ENCODE results near the gene FADD. TPM values are rescaled to one million over a fixed set of nuclear protein-coding genes. Genes with fewer than 3 reads are reported as not detected.

The FADD gene
- total RNA-seq, 1 donor from 2014 or later: 43.0 TPM

DNA sequence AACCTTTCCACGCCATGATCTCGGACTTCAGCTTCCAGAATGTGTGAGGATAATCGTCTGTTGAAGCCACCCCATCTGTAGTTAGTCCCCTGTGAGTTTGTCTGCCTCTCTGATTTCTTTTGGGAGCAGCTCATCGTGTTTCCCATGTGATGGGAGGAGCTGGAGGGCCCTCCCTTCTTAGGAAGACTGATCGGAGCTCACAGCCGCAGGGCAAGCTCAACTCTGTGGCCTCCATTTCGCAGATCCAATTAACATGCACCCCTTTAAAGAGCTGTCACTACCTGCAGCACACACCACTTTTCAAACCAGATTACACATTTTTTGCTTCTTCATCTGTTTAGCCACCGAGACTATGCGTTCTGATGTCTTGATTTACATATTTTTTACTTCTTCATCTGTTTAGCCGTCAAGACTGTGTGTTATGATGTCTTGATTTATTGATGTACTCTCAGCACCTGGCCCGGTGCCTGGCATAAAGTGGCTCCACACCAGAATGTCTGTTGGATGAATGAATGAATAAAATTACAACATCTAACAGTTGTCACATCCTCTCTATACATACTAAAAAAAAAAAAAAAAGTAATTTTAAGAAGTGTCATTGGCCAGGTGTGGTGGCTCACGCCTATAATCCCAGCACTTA is 52.5 kb downstream of the FADD start:
- Mint-ChIP-seq H3K9me3 (no peaks in the 10 kb centered on the region), H3K4me3 (ENCODE audit: low read depth) (no peak overlapping the region), H3K27ac (no peak overlapping the region), H3K4me1 (ENCODE audit: low read depth) (no peaks in the 10 kb centered on the region), H3K36me3 (ENCODE audit: low read depth) (no peaks in the 10 kb centered on the region), H3K27me3 (ENCODE audit: low read depth) (no peaks in the 10 kb centered on the region)
- intact Hi-C loops (cut with micrococcal nuclease): no loop called here
- DNase-seq (ENCODE audit: low spot score): no peak

Other genes with a start within 250 kb of the FADD start
- not detected in 2 replicates for gene ANO1, start 125.0 kb upstream of the FADD start, total RNA-seq
- gene PPFIA1, start 67.4 kb downstream of the FADD start, total RNA-seq: 47.1 and 47.4 TPM in 2 replicates
- 33.4 and 34.9 TPM in 2 replicates for gene CTTN, start 195.2 kb downstream of the FADD start, total RNA-seq

Data from activated T-helper 2 cell treated with anti-CD3 and anti-CD28 coated beads, Interferon-gamma antibody, Interleukin-2, Interleukin-4, amounts not matched to agents 10 μg/mL and 5 μg/mL and 100 μg/mL, durations not matched to agents 14 hours and 24 hours and 36 hours (primary cell).